HG02981 (cell line): ENCODE measurements around the gene BEST3.
A peak's percentile ranks its signal among the peaks of the same experiment; 100 is the strongest.

Source experiments
- ATAC-seq: cut with Tn5 transposase; IDR thresholded peaks from one replicate; pipeline ENCODE4 v1.9.1; 2021; ENCODE audit warnings: mild to moderate bottlenecking, moderate library complexity; ENCODE audit not compliant: unreplicated experiment

Gene BEST3

DNA sequence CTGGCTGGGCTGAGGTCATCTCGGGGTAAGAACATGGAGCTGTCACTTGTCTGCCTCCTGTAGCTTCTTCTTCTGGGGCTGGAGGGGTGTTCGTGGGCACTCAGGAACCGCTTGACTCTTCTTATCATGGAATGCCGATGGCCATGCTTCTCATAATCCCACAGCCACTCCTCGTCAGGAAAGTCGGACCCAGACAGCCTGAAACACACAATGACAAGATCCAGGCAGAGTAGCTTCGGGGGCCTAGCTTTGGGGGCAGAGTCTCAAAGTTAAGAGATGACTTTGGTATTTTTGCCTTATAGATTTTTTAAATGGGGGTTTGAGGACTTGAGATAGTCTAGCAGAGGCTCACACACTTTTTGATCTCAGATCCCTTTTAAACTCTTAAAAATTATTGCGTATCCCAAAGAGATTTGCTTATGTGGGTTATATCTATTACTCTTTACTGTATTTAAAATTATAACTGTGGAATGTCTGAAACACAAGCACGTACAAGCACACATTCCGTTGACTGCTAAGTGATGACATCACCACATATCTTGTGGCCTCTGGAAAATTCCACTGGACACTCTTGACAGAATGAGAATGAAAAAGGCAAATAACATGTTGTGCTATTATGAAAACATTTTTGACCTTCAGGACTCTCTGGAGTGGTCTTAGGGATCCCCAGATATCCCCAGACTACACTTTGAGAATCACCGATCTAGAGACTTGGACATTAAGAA is 43.3 kb downstream of the BEST3 start:
- no peak for ATAC-seq

DNA sequence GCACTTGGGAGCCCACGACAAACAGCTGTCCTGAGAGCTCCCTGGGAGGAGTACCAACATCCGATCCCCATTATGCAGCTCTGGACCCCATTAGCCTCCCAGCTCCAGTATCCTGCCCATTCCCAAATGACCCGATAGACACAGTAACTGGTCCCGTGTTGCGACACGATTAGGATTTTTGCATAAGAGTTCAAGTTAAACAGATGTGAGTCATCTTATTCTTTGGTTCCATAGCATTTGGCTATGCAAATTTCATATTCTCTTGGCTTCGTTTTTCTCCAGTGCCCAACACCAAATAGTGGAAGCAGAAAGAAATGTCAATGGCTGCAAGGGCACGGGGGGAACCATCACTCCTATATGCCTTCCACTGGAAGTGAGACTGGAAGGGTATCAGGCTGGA is 45.4 kb downstream of the BEST3 start:
- no peak for ATAC-seq

DNA sequence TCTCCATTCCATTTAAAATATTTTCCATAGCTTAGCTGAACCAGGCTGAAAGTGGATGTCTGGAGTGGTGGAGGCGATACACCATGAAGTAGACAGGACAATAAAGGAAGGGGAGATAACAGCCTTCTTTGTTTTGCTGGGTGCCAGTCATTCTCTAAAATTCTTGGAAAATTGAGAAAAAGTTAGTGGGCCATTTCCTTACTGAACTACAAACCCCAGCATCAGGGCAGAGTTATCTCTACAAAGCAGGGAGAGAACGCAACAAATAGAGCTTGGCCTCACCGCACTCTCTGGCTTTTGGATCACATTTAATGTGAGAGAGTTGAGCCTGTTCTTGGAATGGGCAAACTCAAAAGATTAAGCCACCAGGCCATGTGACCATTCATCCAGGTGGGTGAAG is 47.2 kb downstream of the BEST3 start:
- no peak for ATAC-seq

DNA sequence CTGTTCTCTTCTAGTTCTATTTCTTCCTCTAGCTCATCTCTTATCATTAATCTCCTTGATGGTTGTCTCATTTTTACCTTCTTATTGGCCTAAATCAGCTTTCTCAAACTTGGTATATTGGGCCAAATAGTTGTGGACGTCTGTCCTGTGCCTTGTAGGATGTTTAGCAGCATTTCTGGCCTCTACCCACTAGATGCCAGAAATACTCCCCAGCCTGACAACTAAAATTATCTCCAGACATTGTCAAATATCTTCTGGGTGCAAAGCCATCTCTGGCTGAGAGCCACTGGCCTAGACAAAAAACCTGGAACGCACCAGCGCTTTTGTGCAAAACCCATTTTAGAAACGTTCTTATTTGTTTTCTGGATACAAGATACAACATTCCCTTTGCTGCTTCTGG is 49.6 kb downstream of the BEST3 start:
- ATAC-seq, result no peak

DNA sequence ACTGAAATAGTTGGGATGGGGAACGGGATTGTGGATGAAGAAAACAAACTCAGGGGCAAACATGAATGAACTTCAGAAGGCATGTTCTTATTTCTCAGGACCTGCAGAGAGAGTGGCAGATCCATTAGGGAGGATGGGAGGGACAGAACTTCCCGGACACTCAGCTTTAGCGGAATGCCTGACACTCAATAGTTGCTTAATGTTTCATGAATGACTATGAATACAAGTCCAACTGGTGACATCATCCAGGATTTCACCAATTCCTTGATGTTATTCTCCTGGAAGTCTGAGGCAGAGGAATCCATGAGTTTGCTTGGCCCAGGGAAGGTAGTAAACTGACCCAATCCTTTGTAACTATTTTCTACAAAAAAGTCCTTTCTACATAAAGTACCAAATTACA is 50.6 kb downstream of the BEST3 start:
- no peak for ATAC-seq

DNA sequence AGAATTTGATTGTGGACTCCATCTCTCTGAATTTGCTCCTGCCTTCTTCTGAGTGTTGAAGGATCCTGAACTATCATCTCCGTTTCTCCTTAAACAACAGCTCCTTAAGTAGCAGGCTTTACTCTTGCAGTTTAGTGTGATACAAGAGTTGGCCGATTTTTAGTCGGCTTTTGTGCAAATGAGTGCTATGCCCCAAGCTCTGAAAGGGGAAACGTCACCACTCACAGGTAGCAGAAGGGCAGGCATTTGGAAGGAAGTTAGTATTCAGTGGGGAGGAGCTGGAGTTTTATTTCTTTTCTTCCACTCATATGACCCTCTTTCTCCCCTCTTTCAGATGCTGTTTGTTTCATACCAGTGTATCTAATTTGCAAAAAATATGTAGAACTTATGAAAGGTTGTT is 51.9 kb downstream of the BEST3 start:
- no peak for ATAC-seq

DNA sequence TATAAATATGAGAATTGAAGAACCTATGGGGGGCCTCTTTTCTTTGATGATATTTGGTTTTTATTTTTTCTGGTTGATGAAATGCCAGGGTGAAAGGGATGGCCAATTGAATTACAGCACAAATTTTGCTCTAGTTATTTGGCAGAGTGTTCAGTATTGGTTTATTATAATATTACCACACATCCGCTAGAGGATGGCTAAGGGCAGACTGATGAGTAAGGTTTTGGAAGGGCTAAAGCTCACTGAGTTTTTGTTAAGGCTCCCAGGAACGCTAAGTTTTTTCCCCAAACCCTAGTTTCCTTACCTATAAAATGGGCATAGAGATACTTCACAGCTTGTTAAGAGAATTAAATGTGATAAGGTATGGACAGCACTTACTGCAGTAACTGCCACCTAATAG is 54.1 kb downstream of the BEST3 start:
- no peak for ATAC-seq

DNA sequence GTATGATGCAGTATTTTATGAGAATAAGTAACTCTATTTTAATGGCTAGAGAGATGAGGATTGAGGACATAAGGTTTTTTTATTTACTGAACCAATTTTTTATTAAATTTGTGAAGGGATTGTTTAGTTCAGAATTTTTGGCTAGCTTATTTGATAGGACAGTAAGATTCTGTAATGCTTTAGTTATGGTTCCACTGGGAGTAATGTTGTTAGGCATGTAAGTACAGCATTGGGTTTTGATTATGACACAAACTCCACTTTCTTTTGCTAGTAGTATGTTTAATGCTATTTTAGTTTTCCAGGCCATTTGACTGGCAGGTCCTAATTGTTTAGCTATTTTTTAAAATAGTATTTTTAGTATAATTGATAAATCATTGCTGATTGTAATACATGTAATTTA is 54.6 kb downstream of the BEST3 start:
- no peak for ATAC-seq

DNA sequence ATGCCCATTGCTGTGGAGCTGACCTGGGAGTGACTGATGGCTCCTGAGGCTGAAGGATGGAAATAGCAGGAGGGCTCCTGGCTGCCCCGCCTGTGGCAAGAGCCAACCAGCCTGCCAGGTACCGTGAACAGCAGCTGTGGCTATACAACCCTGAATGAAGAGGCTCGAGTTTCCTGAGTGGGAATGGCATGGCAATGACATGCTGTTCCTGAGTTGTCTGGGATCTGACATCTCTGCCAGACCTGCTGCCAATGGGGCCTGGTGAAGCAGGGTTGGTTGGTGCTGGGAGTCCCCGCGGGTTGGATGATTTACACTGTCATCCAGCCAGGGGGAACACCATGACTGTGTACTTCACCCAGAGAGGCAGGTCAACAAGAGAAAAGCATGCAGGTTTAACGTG is 56.6 kb downstream of the BEST3 start:
- no peak for ATAC-seq

DNA sequence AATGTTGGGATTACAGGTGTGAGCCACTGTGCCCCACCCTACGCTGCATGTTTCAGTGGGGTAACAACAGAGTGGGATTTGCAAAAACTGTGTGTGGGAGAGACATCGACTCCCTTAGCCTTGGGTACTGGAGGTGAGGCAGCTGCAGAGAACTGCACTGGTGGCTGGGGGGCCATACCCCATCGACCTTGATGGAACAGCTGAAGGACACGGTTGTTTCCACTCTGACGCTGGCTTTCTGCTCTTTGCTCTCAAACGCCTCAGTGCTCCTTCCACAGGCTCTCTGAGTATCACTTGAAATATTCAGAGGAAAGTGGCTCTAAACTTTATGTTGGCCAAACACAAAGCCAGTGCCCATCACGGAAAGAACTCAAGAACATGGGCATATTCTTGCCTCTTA is 57.6 kb downstream of the BEST3 start:
- ATAC-seq, result no peak

DNA sequence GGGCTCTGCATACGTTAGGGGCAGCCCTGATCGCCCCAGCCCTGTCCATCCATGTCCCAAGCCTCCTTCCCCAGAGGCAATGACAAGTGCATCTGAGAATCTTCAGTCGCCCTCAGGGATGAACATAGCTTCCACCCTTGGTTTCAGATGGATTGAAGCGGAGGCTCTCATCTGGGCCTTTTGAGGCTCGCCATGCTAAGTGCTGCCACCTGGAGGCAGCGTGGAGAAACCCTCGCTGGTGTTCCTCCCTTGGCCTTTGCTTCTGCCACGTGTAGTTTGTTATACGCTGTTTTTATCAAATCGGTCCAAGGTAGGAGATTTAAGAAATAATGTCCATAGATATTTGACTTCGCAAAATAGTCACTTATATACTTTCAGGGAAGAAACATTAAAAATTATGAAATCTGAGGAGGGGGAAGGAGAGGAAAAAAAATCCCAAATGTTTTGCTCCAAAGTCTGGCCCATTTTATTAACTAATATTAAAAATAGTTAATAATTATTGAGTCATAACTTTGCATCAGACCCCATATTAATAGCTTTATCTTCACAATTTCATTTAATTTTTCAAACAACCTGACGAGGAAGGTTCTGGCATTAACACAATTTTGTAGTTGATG is 59.6 kb downstream of the BEST3 start:
- peak; percentile 83 for ATAC-seq

DNA sequence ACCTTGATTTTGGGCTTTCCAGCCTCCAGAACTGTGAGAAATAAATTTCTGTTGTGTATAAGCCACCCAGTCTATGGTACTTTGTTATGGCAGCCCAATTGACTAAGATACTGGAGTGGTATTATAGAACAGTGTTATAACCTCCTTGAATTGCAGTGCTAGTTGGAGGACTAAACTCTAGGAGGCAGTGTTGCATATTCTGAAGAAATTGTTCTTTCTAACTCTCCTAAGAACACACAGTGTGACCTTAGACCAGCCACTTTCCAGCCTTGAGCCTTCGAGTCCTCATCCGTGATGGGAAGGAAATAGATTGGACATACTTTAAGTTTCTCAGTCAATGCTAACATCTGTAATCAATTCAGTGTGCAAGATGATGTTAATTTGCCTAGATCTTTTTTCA is 66.0 kb downstream of the BEST3 start:
- ATAC-seq, result no peak

DNA sequence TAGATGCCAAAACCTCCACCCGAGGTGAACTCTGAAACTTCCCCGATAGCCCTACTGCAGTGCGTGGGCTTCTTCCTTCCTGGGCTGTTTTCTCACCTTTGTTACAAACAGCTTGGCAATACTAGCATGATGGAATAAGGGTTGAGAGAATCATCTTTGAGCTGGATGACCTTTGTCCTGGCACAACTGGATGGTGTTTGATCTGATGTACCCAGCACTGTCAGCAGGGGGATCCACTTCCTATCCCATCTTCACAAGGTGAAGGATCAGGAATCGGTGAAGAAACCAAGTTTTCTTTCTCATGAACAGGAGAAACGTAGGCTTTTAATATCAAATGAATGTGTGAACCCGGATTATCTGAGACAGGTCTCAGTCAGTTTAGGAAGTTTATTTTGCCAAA is 68.9 kb downstream of the BEST3 start:
- no peak for ATAC-seq

DNA sequence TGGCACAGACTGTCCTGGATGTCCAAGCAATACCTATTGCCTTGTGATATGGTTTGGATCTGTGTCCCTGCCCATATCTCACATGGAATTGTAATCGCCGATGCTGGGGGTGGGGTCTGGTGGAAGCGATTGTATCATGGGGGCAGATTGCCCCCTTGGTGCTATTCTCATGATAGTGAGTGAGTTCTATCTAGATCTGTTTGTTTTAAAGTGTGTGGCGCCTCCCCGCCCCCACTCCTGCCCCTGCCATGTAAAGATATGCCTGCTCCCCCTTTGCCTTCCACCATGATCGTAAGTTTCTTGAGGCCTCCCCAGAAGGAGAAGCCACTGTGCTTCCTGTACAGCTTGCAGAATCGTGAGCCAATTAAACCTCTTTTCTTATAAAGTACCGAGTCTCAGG is 71.6 kb downstream of the BEST3 start:
- ATAC-seq, result no peak

DNA sequence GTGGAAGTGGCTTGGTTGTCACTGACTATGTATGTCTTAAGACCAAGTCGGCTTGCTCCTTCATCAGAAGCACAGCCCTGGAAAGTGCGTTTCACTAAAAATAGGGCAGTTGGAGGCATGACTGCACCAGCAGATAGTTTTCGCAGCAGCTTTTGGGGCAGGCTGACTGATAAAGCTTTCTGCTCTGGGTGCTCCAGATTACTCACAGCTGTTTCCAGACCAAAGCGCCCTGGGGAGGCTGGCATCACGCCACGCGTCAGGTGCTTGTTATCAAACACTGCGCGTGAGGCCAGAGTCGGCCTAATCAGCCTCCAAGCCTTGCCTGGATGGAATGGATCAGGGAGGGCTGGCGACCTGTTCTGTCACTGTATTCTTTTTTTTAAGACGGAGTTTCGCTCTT is 75.1 kb downstream of the BEST3 start:
- ATAC-seq, result no peak

DNA sequence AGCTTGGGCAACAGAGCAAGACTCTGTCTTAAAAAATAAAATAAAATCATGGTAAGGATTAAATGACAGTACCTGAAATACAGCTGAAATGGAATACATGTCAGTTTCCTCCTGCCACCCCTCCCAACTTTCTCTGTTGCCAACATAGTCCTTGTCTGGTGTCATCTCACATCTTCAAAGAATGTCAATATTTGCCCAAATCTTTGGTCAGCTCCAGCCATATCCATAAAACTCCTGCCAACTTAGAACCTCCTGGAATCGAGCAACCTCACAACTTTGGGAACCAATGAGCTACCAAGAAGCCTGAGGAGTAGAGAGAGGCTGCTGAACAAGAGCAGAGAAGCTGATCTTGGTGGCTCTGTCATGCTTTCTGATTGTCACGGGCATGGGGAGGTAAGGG is 77.6 kb downstream of the BEST3 start:
- ATAC-seq, result no peak

DNA sequence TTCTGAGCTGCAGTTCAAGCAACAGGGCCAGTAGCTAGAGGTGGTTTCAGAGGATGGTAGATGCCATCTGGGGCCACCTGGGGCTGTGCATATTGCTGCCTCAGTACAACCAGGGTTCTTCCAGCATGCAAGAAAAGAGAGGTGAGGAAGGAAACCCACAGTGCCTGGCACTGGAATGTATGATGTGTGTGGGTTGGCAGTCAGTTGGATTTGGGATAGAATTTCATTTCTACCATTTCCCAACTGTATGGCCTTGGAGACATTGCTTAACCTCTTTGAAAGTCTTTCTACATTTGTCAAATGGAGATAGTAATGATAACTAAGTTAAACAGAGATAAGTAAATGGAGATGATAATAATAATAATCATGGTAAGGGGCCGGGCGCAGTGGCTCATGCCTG is 78.2 kb downstream of the BEST3 start:
- ATAC-seq, result no peak

DNA sequence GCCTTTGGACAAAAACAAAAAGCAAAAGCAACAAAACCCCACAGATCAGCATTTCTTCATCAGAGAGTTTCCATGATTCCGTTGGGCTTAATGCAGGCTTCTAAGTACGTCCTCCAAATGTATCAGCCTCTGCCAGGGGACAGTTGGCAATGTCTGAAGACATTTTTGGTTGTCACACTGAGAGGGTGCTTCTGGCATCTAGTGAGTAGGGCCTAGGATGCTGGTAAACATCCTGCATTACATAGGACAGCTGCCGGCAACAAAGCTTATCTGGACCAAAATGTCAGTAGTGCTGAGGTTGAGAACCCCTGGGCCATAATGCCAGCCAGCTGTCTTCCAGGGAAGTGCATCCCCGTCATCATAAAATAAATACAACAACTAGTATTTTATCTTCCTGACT is 79.0 kb downstream of the BEST3 start:
- no peak for ATAC-seq

DNA sequence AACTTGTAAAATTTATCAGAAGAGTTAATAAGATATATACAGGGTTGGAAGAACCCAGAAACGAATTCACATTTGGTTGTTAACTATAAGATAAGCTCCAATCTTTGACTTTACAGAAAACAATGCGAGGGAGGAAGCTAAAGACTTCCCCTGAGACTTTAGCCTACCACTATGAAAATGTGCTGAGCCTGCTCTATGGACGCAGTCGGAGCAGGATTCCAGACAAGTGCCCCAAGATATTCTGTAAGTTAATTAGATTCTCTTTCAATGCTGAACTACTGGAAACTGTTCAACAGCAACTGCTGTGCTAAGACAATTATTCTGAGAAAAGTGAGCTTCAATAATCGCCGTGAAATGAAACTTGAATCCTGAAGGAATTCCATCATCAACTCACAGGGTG is 80.1 kb downstream of the BEST3 start:
- no peak for ATAC-seq

DNA sequence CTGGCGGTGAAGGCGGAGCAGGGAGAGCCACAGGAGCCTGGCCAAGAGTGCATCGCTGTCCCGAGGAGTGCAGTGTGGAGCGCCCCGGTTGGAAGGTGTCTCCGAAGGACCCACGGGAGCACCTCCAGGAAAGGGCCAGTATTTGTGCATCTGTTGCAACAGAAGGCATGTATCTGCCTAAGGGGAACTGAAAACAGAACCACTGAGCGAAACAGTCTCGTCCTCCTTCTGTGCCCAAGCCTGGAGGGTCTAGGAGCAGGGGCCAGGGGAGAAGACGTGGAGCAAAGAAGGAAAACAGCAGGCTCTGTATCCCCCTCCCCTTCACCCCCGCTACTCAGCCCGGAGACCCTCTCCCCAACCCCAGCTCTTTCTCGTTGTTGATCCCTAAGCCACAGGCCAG is 83.1 kb downstream of the BEST3 start:
- ATAC-seq, result no peak

DNA sequence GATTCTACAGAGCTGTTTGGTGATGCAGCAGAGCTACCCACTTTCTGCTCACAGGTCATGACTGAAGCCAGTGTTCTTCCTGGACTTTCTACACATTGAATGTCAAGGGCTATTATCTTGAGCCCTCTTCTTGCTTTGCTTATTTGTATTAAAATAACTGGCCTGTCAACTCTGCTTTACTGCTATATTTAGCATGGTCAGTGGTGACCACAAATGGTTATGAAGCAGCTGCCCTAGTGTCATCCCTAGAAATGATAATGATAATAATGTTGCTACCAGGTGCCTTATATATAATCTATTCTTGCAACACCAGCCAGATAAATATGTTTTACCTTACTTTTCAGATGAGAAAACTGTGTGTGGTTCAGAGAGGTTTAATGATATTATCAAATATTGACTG is 85.8 kb downstream of the BEST3 start:
- ATAC-seq, result no peak

DNA sequence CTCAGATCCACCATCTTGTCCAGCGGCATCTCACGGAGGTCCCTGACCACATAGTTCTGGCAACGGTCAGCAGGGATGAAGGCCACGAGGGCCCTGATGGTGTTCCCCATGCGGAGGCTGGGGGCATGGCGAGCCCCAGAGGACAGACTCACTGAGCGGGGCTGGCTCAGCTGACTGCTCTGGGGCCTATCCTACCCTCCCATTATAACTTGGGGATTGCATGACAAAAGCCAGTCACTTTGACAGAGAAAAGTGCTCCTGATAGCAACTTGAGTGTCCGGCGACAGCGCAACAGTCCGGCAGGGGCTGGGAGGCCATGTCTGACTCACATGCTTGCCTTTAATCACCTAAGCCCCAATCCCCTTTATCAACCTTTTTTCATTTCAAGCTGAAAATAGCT is 88.4 kb downstream of the BEST3 start, which contains the start of gene LRRC10:
TSS of gene LRRC10 (minus strand) at position 179 of the 400 bp plus-strand sequence. CDS start at position 110, 69 bp downstream.
- ATAC-seq, result no peak

DNA sequence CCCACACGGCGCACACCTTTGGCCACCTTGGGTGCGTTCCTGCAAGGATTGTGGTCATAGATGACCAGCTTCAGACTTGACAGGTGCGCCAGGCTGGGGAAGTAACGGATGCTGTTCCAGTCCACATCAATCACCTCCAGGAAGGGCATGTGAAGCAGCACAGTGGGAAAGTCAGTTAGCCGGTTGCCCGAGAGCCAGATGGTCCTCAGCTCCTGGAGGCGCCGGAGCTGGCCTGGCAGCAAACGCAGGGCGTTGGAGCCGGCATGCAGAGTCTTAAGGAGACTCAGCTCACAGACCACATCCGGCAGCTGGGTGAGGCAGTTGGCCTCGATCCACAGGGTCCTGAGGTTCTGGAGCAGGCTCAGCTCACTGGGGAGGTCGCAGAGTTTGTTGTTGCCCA is 89.0 kb downstream of the BEST3 start:
- ATAC-seq, result no peak
